Fibroblast of the aortic adventitia (primary cell): ENCODE data around the gene ANKRD22. TPM values are rescaled to one million over a fixed set of nuclear protein-coding genes. Genes with fewer than 3 reads are reported as not detected.

ENCODE experiments used
- DNase-seq: peaks from one replicate; pipeline ENCODE4 v3.0.0-alpha.2; 2010; ENCODE audit warnings: low read depth
- H3K4me3 ChIP-seq: 2 replicates; pipeline ENCODE4 v1.5.1; 2011; ENCODE audit warnings: low read depth, mild to moderate bottlenecking, control low read depth, low read length, moderate library complexity
- total RNA-seq: library from RNA; depleted of rRNA; stranded (reverse); fragments of >200 nt; gene quantifications from 2 replicates; pipeline ENCODE4 v1.2.3, GENCODE V29; 2012; ENCODE audit warnings: low replicate concordance
- TF ChIP-seq, protein P1 (sequence below): IDR thresholded peaks from 2 replicates; pipeline ENCODE4 v1.5.1; 2011; ENCODE audit warnings: mild to moderate bottlenecking, low read length, control low read depth, inconsistent platforms; ENCODE audit not compliant: insufficient read depth

ANKRD22 gene
- total RNA-seq, 1 donor = 0.09 TPM

DNA sequence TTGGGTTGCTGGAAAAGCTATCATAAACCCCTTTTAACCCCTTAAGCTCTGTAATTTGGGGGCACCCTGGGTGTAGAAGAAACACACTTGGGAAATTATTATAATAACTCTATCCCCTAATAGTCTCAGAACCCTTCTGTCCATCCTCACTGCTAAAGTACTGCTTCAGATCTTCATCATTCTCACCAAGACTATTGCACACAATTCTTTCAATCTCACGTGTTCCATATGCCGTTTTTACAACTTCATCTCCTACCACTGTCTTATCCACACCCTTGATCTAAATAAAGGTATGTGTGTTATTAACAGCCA, 15.8 kb downstream of the ANKRD22 start:
- TF ChIP-seq, protein P1, sequence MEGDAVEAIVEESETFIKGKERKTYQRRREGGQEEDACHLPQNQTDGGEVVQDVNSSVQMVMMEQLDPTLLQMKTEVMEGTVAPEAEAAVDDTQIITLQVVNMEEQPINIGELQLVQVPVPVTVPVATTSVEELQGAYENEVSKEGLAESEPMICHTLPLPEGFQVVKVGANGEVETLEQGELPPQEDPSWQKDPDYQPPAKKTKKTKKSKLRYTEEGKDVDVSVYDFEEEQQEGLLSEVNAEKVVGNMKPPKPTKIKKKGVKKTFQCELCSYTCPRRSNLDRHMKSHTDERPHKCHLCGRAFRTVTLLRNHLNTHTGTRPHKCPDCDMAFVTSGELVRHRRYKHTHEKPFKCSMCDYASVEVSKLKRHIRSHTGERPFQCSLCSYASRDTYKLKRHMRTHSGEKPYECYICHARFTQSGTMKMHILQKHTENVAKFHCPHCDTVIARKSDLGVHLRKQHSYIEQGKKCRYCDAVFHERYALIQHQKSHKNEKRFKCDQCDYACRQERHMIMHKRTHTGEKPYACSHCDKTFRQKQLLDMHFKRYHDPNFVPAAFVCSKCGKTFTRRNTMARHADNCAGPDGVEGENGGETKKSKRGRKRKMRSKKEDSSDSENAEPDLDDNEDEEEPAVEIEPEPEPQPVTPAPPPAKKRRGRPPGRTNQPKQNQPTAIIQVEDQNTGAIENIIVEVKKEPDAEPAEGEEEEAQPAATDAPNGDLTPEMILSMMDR = no peak
- H3K4me3 ChIP-seq = no peak overlapping the region
- no peak for DNase-seq

DNA sequence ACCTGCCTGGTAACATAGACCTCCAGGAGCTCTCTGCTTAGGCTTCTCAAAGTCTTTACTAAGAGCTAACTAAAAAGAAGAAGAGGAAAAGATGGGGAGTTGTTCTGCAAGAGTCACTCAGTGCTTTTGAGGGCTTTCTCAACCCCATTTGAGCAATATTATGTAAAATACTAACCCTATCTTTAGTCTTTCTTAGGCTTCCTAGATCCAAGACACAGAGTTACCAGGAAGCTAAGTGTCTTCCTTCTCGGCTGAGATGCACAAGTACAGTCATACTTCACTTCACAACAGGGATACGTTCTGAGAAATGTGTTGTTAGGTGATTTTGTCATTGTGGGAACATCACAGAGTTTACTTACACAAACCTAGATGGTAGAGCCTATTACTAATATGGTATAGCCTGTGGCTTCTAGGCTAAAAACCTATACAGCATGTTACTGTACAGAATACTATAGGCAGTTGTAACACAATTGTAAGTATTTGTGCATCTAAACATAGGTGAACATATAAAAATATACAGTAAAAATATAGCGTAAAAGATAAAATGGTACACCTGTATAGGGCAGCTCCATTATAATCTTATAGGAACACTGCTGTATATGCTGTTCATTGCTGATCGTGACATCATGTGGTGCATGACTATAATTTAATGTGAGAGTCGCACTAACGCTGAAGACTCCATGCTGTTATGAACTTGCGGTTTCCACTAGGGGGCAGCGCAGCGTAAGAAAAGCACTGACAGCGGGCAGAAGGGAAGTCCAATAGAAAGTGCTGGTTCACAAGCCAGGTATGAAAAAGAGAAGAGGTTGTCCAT, 16.3 kb downstream of the ANKRD22 start:
- DNase-seq = peak; percentile 93
- H3K4me3 ChIP-seq = no peak overlapping the region
- TF ChIP-seq, protein P1 = peak; percentile 78

DNA sequence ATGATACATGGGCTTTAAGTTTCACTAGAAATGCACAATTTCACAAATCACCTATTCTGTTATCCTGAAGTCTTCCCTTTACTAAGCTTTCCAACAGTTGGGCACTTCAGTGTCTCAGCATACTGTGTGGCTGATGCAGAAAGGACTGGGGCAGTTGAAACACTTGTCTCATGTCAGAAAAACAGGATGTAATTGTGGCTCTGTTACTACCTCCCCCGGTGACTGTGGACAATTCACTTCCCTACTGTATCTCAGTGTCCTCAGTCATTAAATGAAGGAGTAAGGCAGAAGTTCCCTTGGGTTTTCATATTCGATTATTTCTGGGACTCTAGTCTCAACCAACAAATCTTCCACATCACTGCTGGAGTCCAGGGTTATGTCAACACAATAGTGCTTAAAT, 17.9 kb downstream of the ANKRD22 start:
- TF ChIP-seq, protein P1 = no peak
- no peak for DNase-seq
- H3K4me3 ChIP-seq = no peak overlapping the region

DNA sequence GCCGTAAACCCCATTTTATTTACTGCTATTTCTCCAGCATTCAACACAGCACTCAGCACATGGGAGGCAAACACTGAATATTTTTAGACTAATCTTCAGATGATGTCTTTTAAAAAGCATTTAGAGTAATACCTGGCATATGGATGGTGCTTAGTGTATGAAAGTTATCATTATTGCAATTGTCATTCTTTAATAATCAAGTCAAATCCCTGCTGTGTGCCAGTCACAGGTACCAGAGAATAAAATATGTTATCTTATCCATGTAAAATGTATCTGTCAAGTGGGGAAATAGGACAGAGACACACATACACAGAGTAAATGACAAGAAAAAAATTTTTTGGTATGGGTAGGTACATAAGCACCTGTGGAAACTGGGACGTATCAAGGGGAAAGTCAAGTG, 18.5 kb downstream of the ANKRD22 start:
- DNase-seq = no peak
- TF ChIP-seq, protein P1 = no peak
- H3K4me3 ChIP-seq = no peak overlapping the region

DNA sequence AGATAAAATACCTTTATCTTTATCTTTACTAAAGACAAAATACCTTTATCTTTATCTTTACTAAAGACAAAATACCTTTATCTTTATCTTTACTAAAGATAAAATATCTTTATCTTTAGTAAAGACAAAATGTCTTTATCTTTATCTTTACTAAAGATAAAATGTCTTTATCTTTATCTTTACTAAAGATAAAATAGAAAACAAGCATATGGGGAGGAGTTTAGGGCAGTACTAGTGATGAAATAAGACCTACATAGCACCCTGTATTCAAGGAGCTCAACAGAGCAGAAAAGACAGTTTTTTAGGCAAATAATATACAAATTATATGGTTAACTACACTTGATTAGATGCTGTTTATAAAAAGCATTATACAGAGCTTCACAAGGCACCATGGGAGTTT, 19.3 kb downstream of the ANKRD22 start:
- DNase-seq = no peak
- H3K4me3 ChIP-seq = no peak overlapping the region
- TF ChIP-seq, protein P1 = no peak

DNA sequence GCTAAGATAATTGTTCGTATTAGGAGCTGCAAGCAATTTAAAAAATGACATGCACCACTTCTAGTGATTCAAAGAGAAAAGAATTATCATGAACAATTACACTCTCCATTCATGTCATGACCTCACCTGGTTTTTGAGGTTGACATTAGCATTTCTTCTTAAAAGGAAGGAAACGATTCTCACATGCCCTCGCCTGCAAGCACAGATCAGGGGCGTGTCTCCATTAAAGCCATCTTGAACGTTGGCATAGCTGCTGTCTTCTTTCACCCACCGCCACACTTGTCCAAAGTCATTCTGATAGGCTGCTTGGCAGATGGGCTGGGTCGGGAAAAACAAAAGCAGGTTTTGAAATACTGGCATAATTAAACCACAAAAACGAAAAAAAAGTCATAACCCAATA, 19.9 kb downstream of the ANKRD22 start:
- DNase-seq = no peak
- H3K4me3 ChIP-seq = no peak overlapping the region
- TF ChIP-seq, protein P1 = no peak
